Stimulated activated CD4-positive, alpha-beta T cell treated with anti-CD3 and anti-CD28 coated beads, Interleukin-15, amount 100 ng/mL, for 1 hour (primary cell): ENCODE results near the gene CNOT8.
"Not testable (repeated sequence)": the region's sequence is repeated elsewhere in the genome, so short reads cannot be mapped to it uniquely, and the experiment has no call there.

Experiments used
- DNase-seq, 2 donors: peaks; one replicate each; pipeline ENCODE4 v3.0.0-alpha.2; 2020; ENCODE audit warnings: low read depth in 1 of 2, low spot score in 1 of 2

Gene CNOT8

GRCh38 chr5:154858297-154858971 lies at the start of gene CNOT8:
Gene CNOT8, plus strand, starts transcription at chr5:154858627. Its CDS starts 4,652 bp downstream, at chr5:154863279.
- peak; percentile 93 to 96 for DNase-seq

- no peak for DNase-seq
Observed at GRCh38 chr5:154811239-154811638, 47.2 kb upstream of the CNOT8 start.

- DNase-seq = peak; percentile 25 to 46
Observed at GRCh38 chr5:154811653-154812465, 46.6 kb upstream of the CNOT8 start.

- no peak for DNase-seq
Observed at GRCh38 chr5:154813158-154813557, 45.3 kb upstream of the CNOT8 start.

- DNase-seq = no peak
Observed at GRCh38 chr5:154813736-154814135, 44.7 kb upstream of the CNOT8 start.

- no peak for DNase-seq
Observed at GRCh38 chr5:154815025-154815424, 43.4 kb upstream of the CNOT8 start.

- no peak for DNase-seq
Observed at GRCh38 chr5:154815684-154816247, 42.7 kb upstream of the CNOT8 start.

GRCh38 chr5:154816891-154817492 lies 41.4 kb upstream of the CNOT8 start:
- DNase-seq = no peak

- no peak for DNase-seq
Observed at GRCh38 chr5:154817815-154818214, 40.6 kb upstream of the CNOT8 start.

GRCh38 chr5:154818471-154819116 lies 39.8 kb upstream of the CNOT8 start:
- no peak for DNase-seq

- no peak for DNase-seq
Observed at GRCh38 chr5:154819546-154819945, 38.9 kb upstream of the CNOT8 start.

GRCh38 chr5:154820383-154820782 lies 38.0 kb upstream of the CNOT8 start:
- no peak for DNase-seq

- DNase-seq = not testable (repeated sequence)
Observed at GRCh38 chr5:154822896-154823295, 35.5 kb upstream of the CNOT8 start.

GRCh38 chr5:154823605-154824004 lies 34.8 kb upstream of the CNOT8 start:
- DNase-seq = no peak

- DNase-seq = no peak
Observed at GRCh38 chr5:154824070-154824469, 34.4 kb upstream of the CNOT8 start.

GRCh38 chr5:154829181-154829588 lies 29.2 kb upstream of the CNOT8 start:
- no peak for DNase-seq

GRCh38 chr5:154829589-154830218 lies 28.7 kb upstream of the CNOT8 start:
- DNase-seq = peak in 1 of 2 donors; percentile 5

- DNase-seq = no peak
Observed at GRCh38 chr5:154830219-154830595, 28.2 kb upstream of the CNOT8 start.

- no peak for DNase-seq
Observed at GRCh38 chr5:154830596-154830995, 27.8 kb upstream of the CNOT8 start.

GRCh38 chr5:154831451-154831850 lies 27.0 kb upstream of the CNOT8 start:
- no peak for DNase-seq

- not testable (repeated sequence) for DNase-seq
Observed at GRCh38 chr5:154832804-154833203, 25.6 kb upstream of the CNOT8 start.
